GM12891 (cell line): ENCODE results near the gene SDHAF1.
A peak's percentile ranks its signal among the peaks of the same experiment; 100 is the strongest.

Experiments used
- DNase-seq: peaks from one replicate; pipeline ENCODE4 v3.0.0; 2011; ENCODE audit warnings: low spot score; ENCODE audit not compliant: insufficient read length
- FAIRE-seq: peaks from 2 replicates; lab custom pipeline; 2011; peaks lifted over from hg19 to GRCh38; lab: Jason Lieb, UNC
- PAX5 ChIP-seq: IDR thresholded peaks from 2 replicates; pipeline ENCODE4 v1.6.1; 2011; ENCODE audit warnings: low read length, moderate library complexity, mild to moderate bottlenecking; ENCODE audit not compliant: insufficient read depth, severe bottlenecking
- POLR2A ChIP-seq: IDR thresholded peaks from 2 replicates; pipeline ENCODE4 v1.6.1; 2011; ENCODE audit warnings: low read depth, low read length, control low read depth
- POLR2AphosphoS5 ChIP-seq: IDR thresholded peaks from 2 replicates; pipeline ENCODE4 v1.6.1; 2011; ENCODE audit warnings: low read depth, low read length, control low read depth
- POU2F2 ChIP-seq: IDR thresholded peaks from 2 replicates; pipeline ENCODE4 v1.6.1; 2011; ENCODE audit warnings: low read depth, mild to moderate bottlenecking, control low read depth, low read length, moderate library complexity
- SPI1 ChIP-seq: IDR thresholded peaks from 2 replicates; pipeline ENCODE4 v1.6.1; 2011; ENCODE audit warnings: low read depth, low read length, control low read depth
- TAF1 ChIP-seq: IDR thresholded peaks from 2 replicates; pipeline ENCODE4 v1.6.1; 2011; ENCODE audit warnings: low read depth, low read length, control low read depth

Gene SDHAF1

DNA sequence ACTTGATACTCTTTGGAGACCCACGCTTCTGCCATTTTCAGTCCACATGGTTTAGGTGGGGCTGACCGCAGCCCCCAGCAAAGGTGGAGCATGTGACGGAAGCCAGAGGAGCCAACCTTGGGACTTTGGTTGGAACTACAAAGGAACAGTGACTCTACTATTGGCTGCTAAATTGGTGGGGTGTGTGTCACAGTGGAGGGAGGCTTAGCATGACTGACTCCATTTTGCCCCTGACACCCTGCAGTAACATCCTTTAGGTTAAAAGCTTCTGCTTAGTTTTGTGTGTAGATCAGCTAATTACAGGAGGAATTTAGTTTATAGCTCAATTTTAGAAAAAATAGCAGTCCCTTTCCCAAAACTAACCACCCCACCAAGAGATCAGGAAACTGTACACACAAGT, 6.6 kb downstream of the SDHAF1 start:
- DNase-seq = no peak
- TF ChIP-seq PAX5 (no peak), TAF1 (no peak), SPI1 (no peak), POLR2A (no peak), POU2F2 (no peak), POLR2AphosphoS5 (no peak)
- no peak for FAIRE-seq

- FAIRE-seq (no peak), DNase-seq (no peak)
- TF ChIP-seq SPI1 (no peak), PAX5 (no peak), POLR2A (no peak)
Observed at GRCh38 chr19:36003284-36003683, 8.3 kb downstream of the SDHAF1 start.

- FAIRE-seq (no peak), DNase-seq (no peak)
- no peak for TF ChIP-seq TAF1
- TF ChIP-seq POU2F2 = no peak
- no peak for TF ChIP-seq PAX5
- TF ChIP-seq POLR2A = no peak
- TF ChIP-seq POLR2AphosphoS5 = no peak
- TF ChIP-seq SPI1 = no peak
Observed at GRCh38 chr19:36006955-36007354, 12.0 kb downstream of the SDHAF1 start.

GRCh38 chr19:36008336-36008978, 13.5 kb downstream of the SDHAF1 start, which contains the start of gene SYNE4:
Gene SYNE4 (minus strand): TSS chr19:36008813. CDS start chr19:36008681, 132 bp downstream.
- no peak for DNase-seq
- FAIRE-seq = no peak
- TF ChIP-seq SPI1 = no peak
- no peak for TF ChIP-seq PAX5
- no peak for TF ChIP-seq TAF1
- no peak for TF ChIP-seq POLR2A
- TF ChIP-seq POU2F2 = no peak
- no peak for TF ChIP-seq POLR2AphosphoS5

- TF ChIP-seq PAX5 (no peak), SPI1 (no peak), POU2F2 (no peak), TAF1 (no peak), POLR2A (no peak)
- FAIRE-seq (peak; percentile 76), DNase-seq (peak; percentile 60)
Observed at GRCh38 chr19:36009220-36009619, 14.2 kb downstream of the SDHAF1 start.

DNA sequence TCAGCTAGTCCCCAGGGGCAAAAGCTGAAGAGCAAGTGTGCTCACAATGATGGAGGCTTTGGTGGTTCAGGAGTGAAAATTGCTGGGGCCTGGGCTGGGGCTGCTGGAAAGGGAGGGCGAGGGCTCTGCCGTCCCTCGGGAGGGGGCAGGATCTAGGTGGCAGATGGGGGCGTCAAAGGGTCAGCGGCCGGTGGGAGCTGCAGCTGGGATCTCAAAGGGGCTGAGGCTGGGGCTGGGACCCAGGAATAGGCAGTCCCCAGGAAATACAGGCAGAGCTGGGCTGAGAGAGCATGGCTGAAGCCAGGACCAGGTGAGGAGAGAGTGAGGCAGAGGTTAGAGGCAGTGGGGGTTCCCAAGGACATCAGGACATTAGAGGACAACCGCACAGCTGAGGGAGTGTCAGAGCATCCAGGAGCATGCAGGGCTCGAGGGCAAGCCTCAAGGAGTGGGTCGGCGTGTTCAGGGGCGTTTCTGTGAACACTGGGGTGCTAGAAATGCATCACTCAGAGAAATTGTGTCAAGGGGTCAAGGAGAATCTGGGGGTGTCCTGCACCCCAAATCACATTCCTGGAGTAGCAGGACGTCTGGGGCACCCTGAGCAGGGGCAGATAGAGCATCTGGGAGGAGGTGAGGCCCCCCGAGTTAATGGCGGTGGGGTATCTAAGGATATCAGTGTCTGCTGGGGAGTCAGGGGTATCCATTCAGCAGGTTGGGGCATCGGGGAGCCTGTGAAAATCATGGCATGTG, 14.8 kb downstream of the SDHAF1 start:
- no peak for TF ChIP-seq SPI1
- no peak for TF ChIP-seq POLR2A
- TF ChIP-seq POU2F2 = no peak
- no peak for TF ChIP-seq POLR2AphosphoS5
- no peak for TF ChIP-seq PAX5
- TF ChIP-seq TAF1 = no peak
- FAIRE-seq (no peak), DNase-seq (no peak)

DNA sequence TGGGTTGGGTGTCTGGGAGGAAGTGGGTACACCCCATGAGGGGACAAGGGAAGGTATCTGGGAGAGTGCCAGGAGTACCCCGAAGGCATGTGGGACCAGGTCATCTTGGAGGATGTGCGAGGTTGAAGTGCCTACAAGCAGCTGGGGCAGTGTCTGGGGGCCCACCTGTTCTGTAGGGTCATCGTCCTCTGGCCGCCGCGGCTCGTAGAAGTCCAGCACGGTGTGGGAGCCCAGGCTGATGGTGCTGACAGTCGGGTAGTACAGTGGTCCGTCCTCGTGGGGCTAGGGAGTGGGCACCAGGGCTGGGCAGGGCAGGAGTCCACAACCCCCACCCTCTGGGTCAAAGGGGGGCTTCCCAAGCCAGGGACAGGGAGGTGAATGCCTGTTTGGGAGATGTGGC, 15.4 kb downstream of the SDHAF1 start:
- TF ChIP-seq POLR2AphosphoS5 (no peak), TAF1 (no peak), PAX5 (no peak), SPI1 (no peak), POLR2A (no peak), POU2F2 (no peak)

DNA sequence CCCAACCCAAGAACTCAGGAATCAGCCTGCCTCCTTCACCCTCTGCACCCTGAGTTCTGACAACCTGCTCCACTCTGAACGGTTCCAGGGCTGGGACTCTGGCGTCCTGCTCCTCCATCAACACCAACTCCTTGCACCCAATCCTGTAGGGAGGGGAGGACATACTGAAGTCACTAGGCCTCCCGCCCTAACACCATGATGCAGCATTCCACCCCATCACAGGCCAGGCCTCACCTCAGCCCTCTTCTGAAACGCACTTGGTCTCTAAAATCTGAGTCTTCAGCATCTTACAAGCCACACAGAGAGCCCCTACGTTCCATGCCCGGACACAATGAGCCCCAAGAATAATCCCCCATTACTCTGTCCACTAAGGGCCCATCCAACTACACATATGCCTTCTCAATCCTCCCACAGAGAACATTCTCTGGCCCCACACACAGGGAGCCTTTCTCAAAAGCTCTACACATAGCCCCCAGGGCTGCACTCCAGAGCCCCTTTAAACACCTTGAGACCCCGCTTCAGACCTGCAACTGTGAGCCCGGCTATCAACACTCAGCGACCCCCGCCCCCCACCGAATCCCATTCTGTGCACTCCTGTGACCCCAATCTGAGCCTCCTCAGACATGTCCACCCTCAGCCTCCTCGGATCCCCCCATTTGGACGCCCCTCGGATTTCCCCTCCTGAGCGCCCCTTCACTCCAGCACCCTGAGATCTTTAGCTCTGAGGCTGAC, 18.5 kb downstream of the SDHAF1 start:
- no peak for DNase-seq
- peak; percentile 33 for FAIRE-seq
- TF ChIP-seq POU2F2 (peak; percentile 22; the same call in 1 of the 2 replicates), TAF1 (0 out of 2 replicates have a peak, but pooled peaks have one; percentile 6), PAX5 (no peak), POLR2A (no peak), SPI1 (no peak)

More for the DNA sequence above, 15.4 kb downstream of the SDHAF1 start:
- FAIRE-seq = no peak
- DNase-seq = no peak

GRCh38 chr19:36014012-36014924, 19.3 kb downstream of the SDHAF1 start, which contains the start of gene ALKBH6:
Gene ALKBH6 (minus strand): TSS chr19:36014213. CDS start chr19:36013397, 816 bp downstream.
- peak; percentile 99 for FAIRE-seq
- TF ChIP-seq POU2F2 (no peak), SPI1 (peak; percentile 46), TAF1 (peak; percentile 30; the same call in 1 of the 2 replicates), POLR2A (no peak; the same call in 1 of the 2 replicates), PAX5 (peak; percentile 91), POLR2AphosphoS5 (0 out of 2 replicates have a peak, but pooled peaks have one; percentile 22)
- DNase-seq = peak; percentile 98
